ENCODE data around the gene IQCH.

The IQCH gene

DNA sequence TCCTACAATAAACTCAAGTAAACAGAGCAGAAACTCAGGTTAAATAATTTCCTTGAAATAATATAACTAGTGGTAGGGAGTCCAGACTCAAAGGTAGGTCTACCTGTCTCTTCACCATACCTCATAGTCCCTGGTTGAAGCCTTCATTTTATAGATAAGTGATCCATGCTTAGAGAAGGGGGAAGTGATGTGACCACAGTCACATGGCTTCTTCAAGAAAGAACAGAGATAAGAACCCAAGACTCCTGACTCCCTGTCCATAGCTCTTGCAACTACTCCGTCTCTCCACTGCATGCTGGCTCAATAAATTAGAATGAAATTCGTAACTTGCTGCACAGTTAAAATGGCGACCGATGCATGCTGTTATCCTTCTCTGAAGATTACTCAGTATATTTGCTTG, 255.3 kb downstream of the IQCH start:
- Histone ChIP-seq H3K4me3 (ENCODE audit: low read depth, low read length, poor library complexity, severe bottlenecking) (no peak overlapping the region), H3K9me3 (ENCODE audit: low read length) (no peaks in the 10 kb centered on the region), H3K36me3 (ENCODE audit: insufficient read depth, low read length) (peaks cover 37% of the 10 kb centered on the region; the same call in 1 of the 2 replicates), H2AFZ (ENCODE audit: low read length) (no peak overlapping the region), H4K20me1 (ENCODE audit: insufficient read depth, low read length) (no peaks in the 10 kb centered on the region), H3K79me2 (ENCODE audit: insufficient read depth, low read length) (no peaks in the 10 kb centered on the region), H3K27ac (ENCODE audit: low read depth, low read length, poor library complexity, severe bottlenecking) (no peak overlapping the region), H3K27me3 (ENCODE audit: insufficient read depth, low read length) (no peaks in the 10 kb centered on the region), H3F3A (ENCODE audit: insufficient read depth, low read length) (no peaks in the 10 kb centered on the region; the same call in 1 of the 2 replicates), H3K9me2 (ENCODE audit: low read depth, low read length) (no peaks in the 10 kb centered on the region), H3K4me2 (ENCODE audit: low read length) (no peak overlapping the region), H3K4me1 (ENCODE audit: insufficient read depth, low read length, severe bottlenecking) (peaks cover 15% of the 10 kb centered on the region), H3K9ac (ENCODE audit: low read length) (no peak overlapping the region)
- TF ChIP-seq EZH2 (IDR thresholded peaks at IDR 0.05; ENCODE audit: borderline replicate concordance, low read length): no peak

DNA sequence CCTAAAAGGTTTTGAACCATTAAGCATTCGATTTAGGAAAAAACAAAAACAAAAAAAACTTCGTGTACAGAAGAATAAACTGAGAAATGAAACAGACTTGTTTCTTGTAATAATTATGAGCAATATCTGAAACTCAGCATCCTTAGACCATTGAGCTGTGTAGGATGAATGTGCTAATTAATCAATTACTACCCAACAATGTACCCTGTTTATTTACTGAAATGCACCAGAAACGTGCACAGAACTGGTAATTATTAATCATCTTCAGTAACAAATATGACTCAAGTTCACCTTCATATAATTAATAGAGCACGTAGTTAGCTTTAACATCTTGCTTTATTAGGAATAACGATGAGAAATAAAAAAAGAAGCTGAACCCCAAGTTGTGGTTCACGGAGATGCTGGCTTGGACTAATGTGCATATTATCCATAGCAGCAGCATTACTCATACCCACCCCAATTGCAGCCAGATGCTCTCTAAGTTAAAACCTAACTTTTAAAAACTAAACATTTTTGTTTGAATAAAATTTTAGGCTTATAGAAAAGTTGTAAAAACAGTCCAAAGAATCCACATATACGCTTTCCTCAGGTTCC, 256.1 kb downstream of the IQCH start:
- Histone ChIP-seq H3K9me2 (ENCODE audit: low read depth, low read length) (no peaks in the 10 kb centered on the region), H3K4me1 (ENCODE audit: insufficient read depth, low read length, severe bottlenecking) (peaks cover 15% of the 10 kb centered on the region), H3K4me3 (ENCODE audit: low read depth, low read length, poor library complexity, severe bottlenecking) (no peak overlapping the region)

DNA sequence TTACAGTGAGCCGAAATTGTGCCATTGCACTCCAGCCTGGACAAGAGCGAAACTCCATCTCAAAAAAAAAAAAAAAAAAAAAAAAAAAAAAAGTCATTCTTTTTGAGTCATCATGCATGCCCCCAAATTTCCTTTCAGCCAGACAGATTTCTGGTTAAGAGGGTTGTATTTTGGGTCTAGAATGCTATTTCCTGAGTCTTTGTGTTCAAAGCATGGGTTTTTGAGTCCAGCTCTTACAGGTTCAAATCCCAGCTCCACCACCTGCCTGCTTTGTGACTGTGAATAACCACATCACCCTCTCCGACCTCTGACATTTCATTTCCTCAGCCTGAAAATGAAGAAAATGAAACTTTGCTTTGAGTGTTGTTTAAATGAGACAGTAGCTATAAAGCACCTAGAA, 257.0 kb downstream of the IQCH start:
- H4K20me1 ChIP-seq (ENCODE audit: insufficient read depth, low read length): no peaks in the 10 kb centered on the region
- peaks cover 7% of the 10 kb centered on the region for H3K4me1 ChIP-seq (ENCODE audit: insufficient read depth, low read length, severe bottlenecking)
- H2AFZ ChIP-seq (ENCODE audit: low read length): no peak overlapping the region
- H3K27ac ChIP-seq (ENCODE audit: low read depth, low read length, poor library complexity, severe bottlenecking): no peak overlapping the region
- no peaks in the 10 kb centered on the region for H3K79me2 ChIP-seq (ENCODE audit: insufficient read depth, low read length)
- no peaks in the 10 kb centered on the region for H3K27me3 ChIP-seq (ENCODE audit: insufficient read depth, low read length)
- H3K4me3 ChIP-seq (ENCODE audit: low read depth, low read length, poor library complexity, severe bottlenecking): no peak overlapping the region
- H3K9me3 ChIP-seq (ENCODE audit: low read length): no peaks in the 10 kb centered on the region
- no peak overlapping the region for H3K4me2 ChIP-seq (ENCODE audit: low read length)
- TF ChIP-seq, protein P1, sequence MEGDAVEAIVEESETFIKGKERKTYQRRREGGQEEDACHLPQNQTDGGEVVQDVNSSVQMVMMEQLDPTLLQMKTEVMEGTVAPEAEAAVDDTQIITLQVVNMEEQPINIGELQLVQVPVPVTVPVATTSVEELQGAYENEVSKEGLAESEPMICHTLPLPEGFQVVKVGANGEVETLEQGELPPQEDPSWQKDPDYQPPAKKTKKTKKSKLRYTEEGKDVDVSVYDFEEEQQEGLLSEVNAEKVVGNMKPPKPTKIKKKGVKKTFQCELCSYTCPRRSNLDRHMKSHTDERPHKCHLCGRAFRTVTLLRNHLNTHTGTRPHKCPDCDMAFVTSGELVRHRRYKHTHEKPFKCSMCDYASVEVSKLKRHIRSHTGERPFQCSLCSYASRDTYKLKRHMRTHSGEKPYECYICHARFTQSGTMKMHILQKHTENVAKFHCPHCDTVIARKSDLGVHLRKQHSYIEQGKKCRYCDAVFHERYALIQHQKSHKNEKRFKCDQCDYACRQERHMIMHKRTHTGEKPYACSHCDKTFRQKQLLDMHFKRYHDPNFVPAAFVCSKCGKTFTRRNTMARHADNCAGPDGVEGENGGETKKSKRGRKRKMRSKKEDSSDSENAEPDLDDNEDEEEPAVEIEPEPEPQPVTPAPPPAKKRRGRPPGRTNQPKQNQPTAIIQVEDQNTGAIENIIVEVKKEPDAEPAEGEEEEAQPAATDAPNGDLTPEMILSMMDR (IDR thresholded peaks at IDR 0.05; ENCODE audit: low read length): no peak
- TF ChIP-seq EZH2 (IDR thresholded peaks at IDR 0.05; ENCODE audit: borderline replicate concordance, low read length): no peak
- no peaks in the 10 kb centered on the region for H3F3A ChIP-seq (ENCODE audit: insufficient read depth, low read length)
- H3K9me2 ChIP-seq (ENCODE audit: low read depth, low read length): no peaks in the 10 kb centered on the region
- H3K36me3 ChIP-seq (ENCODE audit: insufficient read depth, low read length): peaks cover 46% of the 10 kb centered on the region; the same call in 1 of the 2 replicates
- H3K9ac ChIP-seq (ENCODE audit: low read length): no peak overlapping the region

More for the DNA sequence above, 256.1 kb downstream of the IQCH start:
- Histone ChIP-seq H3K27me3 (ENCODE audit: insufficient read depth, low read length) (no peaks in the 10 kb centered on the region), H3K79me2 (ENCODE audit: insufficient read depth, low read length) (no peaks in the 10 kb centered on the region), H2AFZ (ENCODE audit: low read length) (no peak overlapping the region), H3K4me2 (ENCODE audit: low read length) (no peak overlapping the region), H3K27ac (ENCODE audit: low read depth, low read length, poor library complexity, severe bottlenecking) (no peak overlapping the region), H4K20me1 (ENCODE audit: insufficient read depth, low read length) (no peaks in the 10 kb centered on the region), H3K9me3 (ENCODE audit: low read length) (no peaks in the 10 kb centered on the region), H3K9ac (ENCODE audit: low read length) (no peak overlapping the region), H3F3A (ENCODE audit: insufficient read depth, low read length) (no peaks in the 10 kb centered on the region), H3K36me3 (ENCODE audit: insufficient read depth, low read length) (peaks cover 42% of the 10 kb centered on the region; the same call in 1 of the 2 replicates)
- TF ChIP-seq, protein P1 (IDR thresholded peaks at IDR 0.05; ENCODE audit: low read length): no peak
- no peak for TF ChIP-seq EZH2 (IDR thresholded peaks at IDR 0.05; ENCODE audit: borderline replicate concordance, low read length)

DNA sequence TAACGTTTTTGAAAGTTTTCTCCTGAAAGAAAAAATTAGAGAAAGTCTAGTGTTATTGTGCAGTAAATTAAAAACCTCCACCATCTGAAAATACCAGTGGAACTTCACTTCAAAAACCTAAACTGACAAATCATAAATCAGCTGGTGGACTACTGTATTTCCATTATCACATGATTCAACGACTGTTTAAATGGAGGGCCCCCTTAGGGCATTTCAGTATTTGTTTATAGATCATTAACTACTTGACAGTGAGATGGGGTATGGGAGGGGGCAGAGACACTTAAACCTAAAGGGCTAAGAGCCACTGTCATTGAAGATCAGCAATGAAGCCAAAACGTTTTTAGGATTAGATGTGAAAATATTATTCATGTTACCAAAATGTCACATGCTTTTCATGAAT, 257.6 kb downstream of the IQCH start:
- H3K27ac ChIP-seq (ENCODE audit: low read depth, low read length, poor library complexity, severe bottlenecking): no peak overlapping the region
- H3K4me1 ChIP-seq (ENCODE audit: insufficient read depth, low read length, severe bottlenecking): peaks cover 2% of the 10 kb centered on the region
- H3K9me3 ChIP-seq (ENCODE audit: low read length): no peaks in the 10 kb centered on the region
- H3K9me2 ChIP-seq (ENCODE audit: low read depth, low read length): no peaks in the 10 kb centered on the region
- peaks cover 46% of the 10 kb centered on the region; the same call in 1 of the 2 replicates for H3K36me3 ChIP-seq (ENCODE audit: insufficient read depth, low read length)
- H3K79me2 ChIP-seq (ENCODE audit: insufficient read depth, low read length): no peaks in the 10 kb centered on the region
- H3K9ac ChIP-seq (ENCODE audit: low read length): no peak overlapping the region
- no peaks in the 10 kb centered on the region for H3F3A ChIP-seq (ENCODE audit: insufficient read depth, low read length)
- no peaks in the 10 kb centered on the region for H4K20me1 ChIP-seq (ENCODE audit: insufficient read depth, low read length)
- no peaks in the 10 kb centered on the region for H3K27me3 ChIP-seq (ENCODE audit: insufficient read depth, low read length)
- H3K4me3 ChIP-seq (ENCODE audit: low read depth, low read length, poor library complexity, severe bottlenecking): no peak overlapping the region
- TF ChIP-seq, protein P1 (IDR thresholded peaks at IDR 0.05; ENCODE audit: low read length): no peak
- TF ChIP-seq EZH2 (IDR thresholded peaks at IDR 0.05; ENCODE audit: borderline replicate concordance, low read length): no peak
- H3K4me2 ChIP-seq (ENCODE audit: low read length): no peak overlapping the region
- H2AFZ ChIP-seq (ENCODE audit: low read length): no peak overlapping the region
